CD4-positive, alpha-beta T cell (primary cell): Measurements from ENCODE around the gene CFB. TPM values are rescaled to one million over a fixed set of nuclear protein-coding genes. Genes with fewer than 3 reads are reported as not detected.

Experiments
- ATAC-seq: fragments of 200-7000 bp; cut with Tn5 transposase; one replicate; pipeline ENCODE4 v1.10.0; 2022; ENCODE audit warnings: mild to moderate bottlenecking; ENCODE audit not compliant: poor library complexity
- CTCF ChIA-PET: fragments of 350-600 bp; sonication (Branson Sonifier 250); formaldehyde crosslinking; loops from one replicate; lab custom pipeline; 2021; ENCODE audit warnings: antibody characterized with exemption, inconsistent platforms; lab: Charles Lee
- POLR2A ChIA-PET: fragments of 350-600 bp; sonication (Branson Sonifier 250); formaldehyde crosslinking; loops from one replicate; lab custom pipeline; 2021; ENCODE audit warnings: antibody characterized with exemption, inconsistent platforms; lab: Charles Lee
- DNase-seq, 14 experiments: peaks; one replicate each; pipeline ENCODE4 v3.0.0-alpha.2; 2013 to 2020; ENCODE audit warnings: mixed read lengths in 2 of 14
- H3K27ac ChIP-seq, 2 donors: one replicate each; pipeline versions ENCODE4 v1.5.1 to v1.7.0; 2013; ENCODE audit warnings: low read length in 2 of 2, low read depth in 1 of 2, mild to moderate bottlenecking in 1 of 2
- H3K27me3 ChIP-seq, 2 experiments: 1 replicate in 1 of 2; 2 replicates in 1 of 2; pipeline versions ENCODE4 v1.6.1 to v1.7.0; 2013; ENCODE audit warnings: low read length in 2 of 2, control low read depth in 1 of 2, mild to moderate bottlenecking in 1 of 2, moderate library complexity in 1 of 2; ENCODE audit not compliant: insufficient read depth in 2 of 2, control insufficient read depth in 1 of 2
- H3K36me3 ChIP-seq: one replicate; pipeline ENCODE4 v1.6.1; 2013; ENCODE audit warnings: low read length, control low read depth; ENCODE audit not compliant: insufficient read depth
- H3K4me1 ChIP-seq: one replicate; pipeline ENCODE4 v1.6.1; 2013; ENCODE audit warnings: low read length, control low read depth; ENCODE audit not compliant: insufficient read depth
- H3K4me3 ChIP-seq: one replicate; pipeline ENCODE4 v1.5.1; 2013; ENCODE audit warnings: mild to moderate bottlenecking, low read length, moderate library complexity
- H3K9me3 ChIP-seq, 2 experiments: 1 replicate in 1 of 2; 2 replicates in 1 of 2; pipeline versions ENCODE4 v1.6.1 to v1.7.0; 2013; ENCODE audit warnings: low read length in 2 of 2, mild to moderate bottlenecking in 2 of 2, control low read depth in 1 of 2, moderate library complexity in 1 of 2; ENCODE audit not compliant: control insufficient read depth in 1 of 2, insufficient read depth in 1 of 2
- H3K27ac Mint-ChIP-seq: one replicate; pipeline ENCODE4 v1.8.0; 2020; ENCODE audit warnings: mixed read lengths
- H3K27me3 Mint-ChIP-seq: one replicate; pipeline ENCODE4 v1.8.0; 2021; ENCODE audit warnings: mixed read lengths
- H3K36me3 Mint-ChIP-seq: one replicate; pipeline ENCODE4 v1.8.0; 2021; ENCODE audit warnings: low read depth, mixed read lengths
- H3K4me1 Mint-ChIP-seq: one replicate; pipeline ENCODE4 v1.8.0; 2021; ENCODE audit warnings: low read depth, mixed read lengths
- H3K4me3 Mint-ChIP-seq: one replicate; pipeline ENCODE4 v1.8.0; 2020; ENCODE audit warnings: mild to moderate bottlenecking, mixed read lengths
- H3K9me3 Mint-ChIP-seq: one replicate; pipeline ENCODE4 v1.8.0; 2020; ENCODE audit warnings: mixed read lengths
- CTCF ChIP-seq: fragments of 200-600 bp; IDR thresholded peaks from one replicate; pipeline ENCODE4 v1.8.0; 2022; ENCODE audit warnings: antibody characterized with exemption, mild to moderate bottlenecking
- intact Hi-C, 2 experiments: fragments of 100-400 bp; cut with DNase I in 1 of 2; cut with micrococcal nuclease in 1 of 2; formaldehyde crosslinking; loops; one replicate each; pipeline versions ENCODE4 v1.15.1 to v1.9.0; 2023 to 2025; cut with DNase I, micrococcal nuclease
- total RNA-seq, 174 experiments: library from RNA in 2 of 174; stranded (reverse) in 2 of 174; gene quantifications; one replicate each; pipeline ENCODE4 v1.2.3 and lab custom pipeline; 2021 to 2026

Gene CFB
- total RNA-seq, 2 experiments from 2014 or later, result 1.5 to 2.2 TPM

- Histone ChIP-seq H3K9me3 (no peaks in the 10 kb centered on the region), H3K36me3 (no peaks in the 10 kb centered on the region), H3K4me3 (no peak overlapping the region), H3K27me3 (no peaks in the 10 kb centered on the region), H3K4me1 (no peaks in the 10 kb centered on the region), H3K27ac (no peak overlapping the region)
- H3K4me1 Mint-ChIP-seq, result no peaks in the 10 kb centered on the region
- POLR2A ChIA-PET, result no interaction called here
- TF ChIP-seq CTCF, result no peak
- H3K27ac Mint-ChIP-seq, result no peak overlapping the region
- peaks cover 5% of the 10 kb centered on the region for H3K27me3 Mint-ChIP-seq
- no peak overlapping the region for H3K4me3 Mint-ChIP-seq
- CTCF ChIA-PET, result no interaction called here
- ATAC-seq (no peak), DNase-seq (no peak)
- intact Hi-C loops, result no loop called here
- H3K9me3 Mint-ChIP-seq, result no peaks in the 10 kb centered on the region
- no peaks in the 10 kb centered on the region for H3K36me3 Mint-ChIP-seq
These were observed 10.9 kb upstream of the CFB start for GRCh38 chr6:31935021-31935420.

GRCh38 chr6:31935823-31936222, 10.1 kb upstream of the CFB start:
- ChIA-PET POLR2A (no interaction called here), CTCF (no interaction called here)
- ATAC-seq (no peak), DNase-seq (no peak)
- peaks cover 10% of the 10 kb centered on the region for H3K27me3 Mint-ChIP-seq
- Histone ChIP-seq H3K27me3 (no peaks in the 10 kb centered on the region), H3K9me3 (no peaks in the 10 kb centered on the region), H3K4me3 (no peak overlapping the region), H3K4me1 (no peaks in the 10 kb centered on the region), H3K36me3 (no peaks in the 10 kb centered on the region), H3K27ac (no peak overlapping the region)
- H3K4me3 Mint-ChIP-seq, result no peak overlapping the region
- no peaks in the 10 kb centered on the region for H3K36me3 Mint-ChIP-seq
- TF ChIP-seq CTCF, result no peak
- intact Hi-C loops, result no loop called here
- H3K4me1 Mint-ChIP-seq, result no peaks in the 10 kb centered on the region
- H3K9me3 Mint-ChIP-seq, result no peaks in the 10 kb centered on the region
- no peak overlapping the region for H3K27ac Mint-ChIP-seq

GRCh38 chr6:31940256-31940664, 5.6 kb upstream of the CFB start:
- ChIA-PET POLR2A (no interaction called here), CTCF (no interaction called here)
- intact Hi-C loops, result no loop called here
- H3K9me3 ChIP-seq, result no peaks in the 10 kb centered on the region
- no peaks in the 10 kb centered on the region for H3K36me3 ChIP-seq
- Mint-ChIP-seq H3K27ac (no peak overlapping the region), H3K36me3 (no peaks in the 10 kb centered on the region), H3K27me3 (peaks cover 13% of the 10 kb centered on the region), H3K9me3 (no peaks in the 10 kb centered on the region), H3K4me3 (no peak overlapping the region), H3K4me1 (no peaks in the 10 kb centered on the region)
- no peak for ATAC-seq
- no peaks in the 10 kb centered on the region for H3K4me1 ChIP-seq
- no peak overlapping the region for H3K4me3 ChIP-seq
- H3K27me3 ChIP-seq, result peaks cover 4 to 10% of the 10 kb centered on the region in 2 experiments
- no peak overlapping the region for H3K27ac ChIP-seq
- TF ChIP-seq CTCF, result no peak
- DNase-seq, result no peak
